ENCODE data around the gene GPR78.
"Not testable (repeated sequence)": the region's sequence is repeated elsewhere in the genome, so short reads cannot be mapped to it uniquely, and the experiment has no call there.

The GPR78 gene

GRCh38 chr4:8574796-8575370 is 5.3 kb upstream of the GPR78 start:
- no peaks in the 10 kb centered on the region for H3K36me3 Mint-ChIP-seq
- no peak overlapping the region for H3K4me3 Mint-ChIP-seq
- no peak overlapping the region for H3K27ac Mint-ChIP-seq
- no peaks in the 10 kb centered on the region for H3K4me1 Mint-ChIP-seq
- H3K9me3 Mint-ChIP-seq = no peaks in the 10 kb centered on the region
- H3K27me3 Mint-ChIP-seq = peaks cover 9% of the 10 kb centered on the region

- Mint-ChIP-seq H3K4me1 (no peaks in the 10 kb centered on the region), H3K4me3 (no peak overlapping the region), H3K9me3 (no peaks in the 10 kb centered on the region), H3K36me3 (no peaks in the 10 kb centered on the region), H3K27me3 (peaks cover 11% of the 10 kb centered on the region), H3K27ac (no peak overlapping the region)
Measured at GRCh38 chr4:8575457-8575856, 4.7 kb upstream of the GPR78 start.

GRCh38 chr4:8576591-8576990 is 3.6 kb upstream of the GPR78 start:
- not testable (repeated sequence) for H3K4me1 Mint-ChIP-seq, H3K9me3 Mint-ChIP-seq, H3K36me3 Mint-ChIP-seq, H3K27ac Mint-ChIP-seq, H3K4me3 Mint-ChIP-seq
- H3K27me3 Mint-ChIP-seq = peaks cover 11% of the 10 kb centered on the region

GRCh38 chr4:8577046-8577445 is 3.1 kb upstream of the GPR78 start:
- no peak overlapping the region for H3K4me3 Mint-ChIP-seq
- H3K27ac Mint-ChIP-seq = no peak overlapping the region
- H3K36me3 Mint-ChIP-seq = no peaks in the 10 kb centered on the region
- no peaks in the 10 kb centered on the region for H3K9me3 Mint-ChIP-seq
- H3K27me3 Mint-ChIP-seq = peaks cover 11% of the 10 kb centered on the region
- no peaks in the 10 kb centered on the region for H3K4me1 Mint-ChIP-seq

- no peaks in the 10 kb centered on the region for H3K36me3 Mint-ChIP-seq
- H3K27me3 Mint-ChIP-seq = peaks cover 11% of the 10 kb centered on the region
- H3K9me3 Mint-ChIP-seq = no peaks in the 10 kb centered on the region
- H3K4me3 Mint-ChIP-seq = no peak overlapping the region
- H3K4me1 Mint-ChIP-seq = no peaks in the 10 kb centered on the region
- H3K27ac Mint-ChIP-seq = no peak overlapping the region
Measured at GRCh38 chr4:8577972-8578371, 2.2 kb upstream of the GPR78 start.

- Mint-ChIP-seq H3K9me3 (no peaks in the 10 kb centered on the region), H3K36me3 (no peaks in the 10 kb centered on the region), H3K4me1 (no peaks in the 10 kb centered on the region), H3K4me3 (no peak overlapping the region), H3K27me3 (peaks cover 11% of the 10 kb centered on the region), H3K27ac (no peak overlapping the region)
Measured at GRCh38 chr4:8578717-8579116, 1.5 kb upstream of the GPR78 start.

- no peaks in the 10 kb centered on the region for H3K36me3 Mint-ChIP-seq
- H3K4me1 Mint-ChIP-seq = no peaks in the 10 kb centered on the region
- peaks cover 13% of the 10 kb centered on the region for H3K27me3 Mint-ChIP-seq
- H3K27ac Mint-ChIP-seq = no peak overlapping the region
- no peak overlapping the region for H3K4me3 Mint-ChIP-seq
- no peaks in the 10 kb centered on the region for H3K9me3 Mint-ChIP-seq
Measured at GRCh38 chr4:8579526-8580320, 469 bp upstream of the GPR78 start.

GRCh38 chr4:8581094-8581861 is 1.1 kb downstream of the GPR78 start:
- peaks cover 13% of the 10 kb centered on the region for H3K27me3 Mint-ChIP-seq
- no peaks in the 10 kb centered on the region for H3K4me1 Mint-ChIP-seq
- no peaks in the 10 kb centered on the region for H3K9me3 Mint-ChIP-seq
- H3K4me3 Mint-ChIP-seq = no peak overlapping the region
- no peaks in the 10 kb centered on the region for H3K36me3 Mint-ChIP-seq
- H3K27ac Mint-ChIP-seq = no peak overlapping the region

- H3K9me3 Mint-ChIP-seq = no peaks in the 10 kb centered on the region
- H3K27me3 Mint-ChIP-seq = peaks cover 10% of the 10 kb centered on the region
- no peaks in the 10 kb centered on the region for H3K36me3 Mint-ChIP-seq
- H3K27ac Mint-ChIP-seq = no peak overlapping the region
- H3K4me1 Mint-ChIP-seq = no peaks in the 10 kb centered on the region
- no peak overlapping the region for H3K4me3 Mint-ChIP-seq
Measured at GRCh38 chr4:8582016-8582415, 1.8 kb downstream of the GPR78 start.

GRCh38 chr4:8582436-8582835 is 2.2 kb downstream of the GPR78 start:
- Mint-ChIP-seq H3K9me3 (no peaks in the 10 kb centered on the region), H3K4me3 (no peak overlapping the region), H3K27ac (no peak overlapping the region), H3K4me1 (no peaks in the 10 kb centered on the region), H3K36me3 (no peaks in the 10 kb centered on the region), H3K27me3 (peaks cover 9% of the 10 kb centered on the region)

- H3K27ac Mint-ChIP-seq = no peak overlapping the region
- H3K4me1 Mint-ChIP-seq = no peaks in the 10 kb centered on the region
- peaks cover 9% of the 10 kb centered on the region for H3K27me3 Mint-ChIP-seq
- H3K4me3 Mint-ChIP-seq = no peak overlapping the region
- H3K9me3 Mint-ChIP-seq = no peaks in the 10 kb centered on the region
- H3K36me3 Mint-ChIP-seq = no peaks in the 10 kb centered on the region
Measured at GRCh38 chr4:8582941-8583654, 2.9 kb downstream of the GPR78 start.

- no peak overlapping the region for H3K4me3 Mint-ChIP-seq
- no peaks in the 10 kb centered on the region for H3K4me1 Mint-ChIP-seq
- no peak overlapping the region for H3K27ac Mint-ChIP-seq
- H3K36me3 Mint-ChIP-seq = no peaks in the 10 kb centered on the region
- peaks cover 8% of the 10 kb centered on the region for H3K27me3 Mint-ChIP-seq
- H3K9me3 Mint-ChIP-seq = no peaks in the 10 kb centered on the region
Measured at GRCh38 chr4:8583655-8584025, 3.4 kb downstream of the GPR78 start.

GRCh38 chr4:8585186-8585585 is 5.0 kb downstream of the GPR78 start:
- H3K36me3 Mint-ChIP-seq = no peaks in the 10 kb centered on the region
- H3K9me3 Mint-ChIP-seq = no peaks in the 10 kb centered on the region
- peaks cover 4% of the 10 kb centered on the region for H3K27me3 Mint-ChIP-seq
- no peak overlapping the region for H3K27ac Mint-ChIP-seq
- no peak overlapping the region for H3K4me3 Mint-ChIP-seq
- H3K4me1 Mint-ChIP-seq = no peaks in the 10 kb centered on the region

- no peak overlapping the region for H3K4me3 Mint-ChIP-seq
- H3K4me1 Mint-ChIP-seq = no peaks in the 10 kb centered on the region
- no peak overlapping the region for H3K27ac Mint-ChIP-seq
- H3K27me3 Mint-ChIP-seq = peaks cover 8% of the 10 kb centered on the region
- H3K9me3 Mint-ChIP-seq = no peaks in the 10 kb centered on the region
- no peaks in the 10 kb centered on the region for H3K36me3 Mint-ChIP-seq
Measured at GRCh38 chr4:8585721-8586212, 5.6 kb downstream of the GPR78 start.

- Mint-ChIP-seq H3K27me3 (peaks cover 8% of the 10 kb centered on the region), H3K4me3 (no peak overlapping the region), H3K4me1 (no peaks in the 10 kb centered on the region), H3K27ac (no peak overlapping the region), H3K9me3 (no peaks in the 10 kb centered on the region), H3K36me3 (no peaks in the 10 kb centered on the region)
Measured at GRCh38 chr4:8586246-8586645, 6.1 kb downstream of the GPR78 start.

All from activated naive CD4-positive, alpha-beta T cell treated with anti-CD3 and anti-CD28 coated beads, Interleukin-2, amount 50 U/mL, for 24 hours (primary cell).